ENCODE results near the gene MAK.
"Not testable (repeated sequence)": the region's sequence is repeated elsewhere in the genome, so short reads cannot be mapped to it uniquely, and the experiment has no call there.

Gene MAK

DNA sequence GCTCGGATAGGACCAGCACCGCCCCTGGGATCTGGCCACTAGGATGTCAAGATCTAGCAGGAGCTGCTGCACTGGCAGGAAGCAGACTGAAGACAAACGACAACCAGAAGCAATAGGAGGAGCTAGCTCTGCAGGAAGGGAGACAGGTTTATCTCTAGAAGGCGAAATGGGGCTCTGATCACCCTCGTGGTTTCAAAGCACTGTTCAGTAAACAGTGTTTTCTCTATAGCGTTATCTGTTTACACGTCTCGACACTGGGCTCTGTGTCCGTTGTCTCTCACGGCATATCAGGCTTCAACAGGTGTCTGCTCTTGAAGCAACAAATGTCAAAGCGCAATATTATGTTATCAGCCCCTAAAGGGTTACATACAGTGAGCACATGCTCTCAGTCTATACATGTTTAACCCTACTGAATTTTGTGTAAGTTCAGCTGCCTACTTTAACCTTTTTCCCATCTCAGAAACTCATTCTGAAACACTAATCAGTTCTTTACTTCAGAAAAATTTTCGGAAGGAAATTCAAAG lies 66.9 kb downstream of the MAK start:
- no peak for ATAC-seq

GRCh38 chr6:10769419-10769818 lies 68.9 kb downstream of the MAK start:
- ATAC-seq = no peak

DNA sequence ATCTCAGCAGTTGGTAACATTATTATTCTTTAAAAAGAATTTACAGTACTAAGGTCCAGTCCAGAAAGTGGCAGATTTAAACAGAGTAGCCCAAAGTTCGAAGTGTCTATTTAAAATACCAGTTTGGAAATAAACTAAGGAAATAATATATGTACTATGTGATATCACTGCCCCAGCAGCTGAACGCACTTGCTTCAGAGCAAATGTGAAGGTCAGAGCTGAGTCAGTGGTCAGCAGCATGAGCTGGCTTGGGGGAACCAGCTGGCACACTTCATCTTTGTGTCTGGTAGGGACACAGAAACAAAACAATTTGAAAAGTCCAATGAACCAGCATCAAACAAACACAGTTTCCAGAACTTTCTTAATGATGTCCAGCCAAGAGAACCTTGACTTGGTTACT lies 75.3 kb downstream of the MAK start:
- no peak for ATAC-seq

DNA sequence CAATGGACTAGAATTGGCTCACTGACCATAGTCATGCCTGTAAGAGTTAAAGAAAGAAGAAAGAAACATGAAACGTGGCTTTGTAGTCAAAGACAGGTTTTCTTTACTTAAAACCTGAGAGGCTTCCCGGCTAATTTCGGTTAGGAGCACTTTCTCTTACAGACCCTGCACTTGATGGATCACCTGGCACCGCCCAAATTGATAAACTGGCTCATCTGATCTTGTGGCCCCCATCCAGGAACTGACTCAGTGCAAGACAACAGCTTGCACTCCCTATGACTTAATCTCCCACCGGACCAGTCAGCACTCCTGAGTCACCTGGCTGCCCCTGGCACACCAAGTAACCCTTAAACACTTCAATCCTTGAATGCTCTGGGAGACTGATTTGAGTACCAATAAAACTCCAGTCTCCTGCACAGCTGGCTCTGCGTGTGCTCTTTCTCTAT lies 78.4 kb downstream of the MAK start:
- ATAC-seq = peak; percentile 41 to 45

GRCh38 chr6:10759312-10759839 lies 79.0 kb downstream of the MAK start:
- peak in 1 of 2 donors; percentile 45 for ATAC-seq

- ATAC-seq = no peak
Measured at GRCh38 chr6:10756085-10756484, 82.3 kb downstream of the MAK start.

DNA sequence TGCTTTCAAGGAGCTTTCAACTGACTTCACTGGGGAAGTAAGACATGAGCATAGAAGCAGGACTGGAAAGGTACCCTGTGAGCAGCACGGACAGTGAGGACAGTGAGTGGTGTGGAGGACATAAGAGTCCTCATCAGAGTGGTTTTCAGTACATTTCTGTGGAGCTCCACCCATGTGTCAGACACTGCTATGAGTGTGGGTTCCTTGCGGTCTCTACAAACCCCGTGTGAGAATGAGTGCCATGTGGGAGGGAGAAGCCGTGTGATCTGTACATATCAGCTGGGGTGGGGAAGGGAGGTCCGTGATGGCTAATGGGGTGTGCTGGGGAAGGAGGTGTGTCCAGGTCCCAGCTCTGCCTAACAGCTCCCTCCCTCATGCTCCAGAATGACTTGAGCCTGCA lies 86.6 kb downstream of the MAK start:
- ATAC-seq = not testable (repeated sequence)

- ATAC-seq = not testable (repeated sequence)
Measured at GRCh38 chr6:10750568-10750967, 87.8 kb downstream of the MAK start.

GRCh38 chr6:10749734-10750133 lies 88.6 kb downstream of the MAK start:
- ATAC-seq = no peak

- ATAC-seq = peak; percentile 95
Measured at GRCh38 chr6:10747251-10747972, 90.9 kb downstream of the MAK start, which contains the start of gene TMEM14B. TMEM14B (plus strand) TSS chr6:10747805; CDS start chr6:10749246, 1,441 bp downstream.

GRCh38 chr6:10746915-10747250 lies 91.5 kb downstream of the MAK start:
- ATAC-seq = no peak

DNA sequence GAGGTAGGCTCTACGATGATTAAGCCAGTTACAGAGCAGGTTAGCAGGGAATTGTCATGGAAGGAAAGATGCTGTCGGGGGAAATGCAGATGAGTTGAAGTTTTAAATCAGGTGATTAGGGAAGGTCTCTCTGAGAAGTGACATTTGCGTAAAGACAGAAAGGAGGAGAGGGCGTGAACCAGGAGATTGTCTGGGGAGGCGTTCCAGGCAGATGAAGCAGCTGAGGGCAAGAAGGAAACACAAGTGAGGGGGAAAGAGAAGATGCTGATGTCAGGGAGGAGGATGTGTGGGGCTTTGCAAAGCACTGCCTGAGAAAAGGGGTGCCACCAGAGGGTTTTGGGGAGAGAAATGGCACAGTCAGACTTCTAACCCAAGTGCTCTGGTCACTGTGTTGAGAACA lies 93.2 kb downstream of the MAK start:
- ATAC-seq = no peak

- ATAC-seq = no peak
Measured at GRCh38 chr6:10743515-10743914, 94.8 kb downstream of the MAK start.

GRCh38 chr6:10742251-10742650 lies 96.1 kb downstream of the MAK start:
- ATAC-seq = no peak

DNA sequence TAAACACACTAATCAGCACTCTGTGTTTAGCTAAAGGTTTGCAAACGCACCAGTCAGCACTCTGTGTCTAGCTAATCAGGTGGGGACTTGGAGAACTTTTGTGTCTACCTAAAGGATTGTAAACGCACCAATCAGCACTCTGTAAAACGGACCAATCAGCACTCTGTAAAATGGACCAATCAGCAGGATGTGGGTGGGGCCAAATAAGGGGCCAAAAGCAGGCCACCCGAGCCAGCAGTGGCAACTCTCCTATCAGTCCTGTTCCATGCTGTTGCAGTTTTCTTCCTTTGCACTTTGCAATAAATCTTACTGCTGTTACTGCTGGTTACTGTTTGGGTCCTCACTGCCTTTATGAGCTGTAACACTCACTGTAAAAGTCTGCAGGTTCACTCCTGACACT lies 96.7 kb downstream of the MAK start:
- ATAC-seq = not testable (repeated sequence)

DNA sequence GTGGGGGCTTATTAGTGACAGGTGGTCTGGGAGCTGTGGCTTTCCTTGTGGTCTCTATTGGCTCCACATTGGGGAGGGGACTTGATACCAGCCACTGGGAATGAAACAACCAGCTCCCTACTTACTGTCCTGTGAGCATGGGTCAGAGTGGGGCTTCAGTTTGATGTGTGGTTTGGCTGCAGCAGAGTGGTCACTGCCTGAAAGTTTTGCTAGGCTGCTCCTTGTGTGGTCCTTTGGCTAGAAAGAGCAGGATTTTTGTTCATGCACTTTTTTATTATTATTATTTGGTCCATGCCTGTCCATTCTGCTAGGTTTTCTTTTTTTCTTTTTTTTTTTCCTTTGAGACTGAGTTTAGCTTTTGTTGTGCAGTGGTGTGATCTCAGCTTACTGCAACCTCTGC lies 98.3 kb downstream of the MAK start:
- ATAC-seq = no peak

GRCh38 chr6:10736731-10737130 lies 101.6 kb downstream of the MAK start:
- ATAC-seq = no peak

DNA sequence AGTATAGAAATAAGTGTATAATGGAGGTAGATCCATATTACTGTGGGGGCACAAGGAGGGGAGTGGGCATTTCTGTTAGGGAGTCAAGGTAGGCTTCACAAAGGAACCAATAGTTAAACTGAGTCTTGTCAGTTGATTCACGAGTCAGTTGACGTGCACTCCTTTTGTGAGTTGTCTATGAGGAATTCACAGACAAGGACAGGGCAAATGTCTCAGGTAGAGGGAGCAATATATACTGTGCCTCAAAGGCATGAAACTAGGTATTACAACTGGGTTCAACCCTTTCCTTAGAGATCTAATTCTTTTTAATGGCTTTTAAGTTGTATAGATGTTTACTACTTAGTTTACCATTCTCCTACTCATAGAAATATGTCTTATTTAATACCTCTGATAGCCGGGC lies 104.5 kb downstream of the MAK start:
- ATAC-seq = no peak

GRCh38 chr6:10733151-10733715 lies 105.1 kb downstream of the MAK start:
- ATAC-seq = no peak

GRCh38 chr6:10730254-10730653 lies 108.1 kb downstream of the MAK start:
- no peak for ATAC-seq

GRCh38 chr6:10725716-10726115 lies 112.6 kb downstream of the MAK start:
- ATAC-seq = no peak

GRCh38 chr6:10725044-10725443 lies 113.3 kb downstream of the MAK start:
- ATAC-seq = no peak

- no peak for ATAC-seq
Measured at GRCh38 chr6:10723567-10723881, 114.8 kb downstream of the MAK start.

- peak; percentile 97 to 98 for ATAC-seq
Measured at GRCh38 chr6:10722820-10723566, 115.3 kb downstream of the MAK start, which contains the start of gene TMEM14C. TMEM14C (plus strand) TSS chr6:10723070; CDS start chr6:10724614, 1,544 bp downstream.

Data from activated CD4-positive, CD25-positive, alpha-beta regulatory T cell treated with anti-CD3 and anti-CD28 coated beads, Interleukin-2, amount 50 U/mL, for 24 hours (primary cell).